Stimulated activated memory B cell treated with anti-CD40 and anti-IgM and Interleukin-4, amounts not matched to agents 10 μg/mL and 1 μg/mL and 100 μg/mL, for 72 hours (primary cell): ENCODE measurements around the gene MAST1.
"Not testable (repeated sequence)": the region's sequence is repeated elsewhere in the genome, so short reads cannot be mapped to it uniquely, and the experiment has no call there.

Experiments
- ATAC-seq: fragments of 150-1000 bp; cut with Tn5 transposase; 2 replicates; pipeline ENCODE4 v1.10.0; 2021
- H3K27ac Mint-ChIP-seq: one replicate; pipeline ENCODE4 v1.8.0; 2022; ENCODE audit warnings: mild to moderate bottlenecking, mixed read lengths
- H3K27me3 Mint-ChIP-seq: one replicate; pipeline ENCODE4 v1.8.0; 2022; ENCODE audit warnings: mixed read lengths
- H3K36me3 Mint-ChIP-seq: one replicate; pipeline ENCODE4 v1.8.0; 2022; ENCODE audit warnings: mixed read lengths
- H3K4me1 Mint-ChIP-seq: one replicate; pipeline ENCODE4 v1.8.0; 2022; ENCODE audit warnings: mixed read lengths
- H3K4me3 Mint-ChIP-seq: one replicate; pipeline ENCODE4 v1.8.0; 2022; ENCODE audit warnings: mild to moderate bottlenecking, moderate library complexity, mixed read lengths
- H3K9me3 Mint-ChIP-seq: one replicate; pipeline ENCODE4 v1.8.0; 2022; ENCODE audit warnings: mixed read lengths

Gene MAST1

GRCh38 chr19:12886651-12886968 lies 48.3 kb downstream of the MAST1 start:
- Mint-ChIP-seq H3K4me1 (peaks cover 35% of the 10 kb centered on the region), H3K27ac (no peak overlapping the region), H3K9me3 (no peaks in the 10 kb centered on the region), H3K4me3 (peak overlapping the region; percentile 44), H3K36me3 (no peaks in the 10 kb centered on the region), H3K27me3 (no peaks in the 10 kb centered on the region)
- ATAC-seq = no peak

- no peak within 1 kb of the TSS for H3K27ac Mint-ChIP-seq
- H3K4me3 Mint-ChIP-seq = peak within 1 kb of the TSS; percentile 44
- ATAC-seq = no peak
- H3K9me3 Mint-ChIP-seq = no peaks in the 10 kb centered on the region
- H3K27me3 Mint-ChIP-seq = no peaks in the 10 kb centered on the region
- peaks cover 35% of the 10 kb centered on the region for H3K4me1 Mint-ChIP-seq
- H3K36me3 Mint-ChIP-seq = no peaks in the 10 kb centered on the region
Measured at GRCh38 chr19:12886969-12887747, 48.8 kb downstream of the MAST1 start, which contains the start of gene KLF1. Gene KLF1 (minus strand): TSS chr19:12887201. CDS start chr19:12887140, 61 bp downstream.

- ATAC-seq = no peak
- H3K4me1 Mint-ChIP-seq = peaks cover 34% of the 10 kb centered on the region
- no peak overlapping the region for H3K4me3 Mint-ChIP-seq
Measured at GRCh38 chr19:12888006-12888603, 49.8 kb downstream of the MAST1 start.

GRCh38 chr19:12890299-12890786 lies 52.0 kb downstream of the MAST1 start:
- Mint-ChIP-seq H3K36me3 (peaks cover 23% of the 10 kb centered on the region), H3K4me3 (peak overlapping the region; percentile 88), H3K27ac (peak overlapping the region; percentile 89), H3K4me1 (peaks cover 31% of the 10 kb centered on the region)
- H3K9me3 Mint-ChIP-seq, H3K27me3 Mint-ChIP-seq, ATAC-seq: not testable (repeated sequence)

More at GRCh38 chr19:12888006-12888603, 49.8 kb downstream of the MAST1 start:
- Mint-ChIP-seq H3K36me3 (peaks cover under 1% of the 10 kb centered on the region), H3K9me3 (no peaks in the 10 kb centered on the region), H3K27ac (no peak overlapping the region), H3K27me3 (no peaks in the 10 kb centered on the region)

- Mint-ChIP-seq H3K27ac (peak within 1 kb of the TSS; percentile 89), H3K4me3 (peak within 1 kb of the TSS; percentile 88), H3K27me3 (no peaks in the 10 kb centered on the region), H3K36me3 (peaks cover 29% of the 10 kb centered on the region), H3K9me3 (no peaks in the 10 kb centered on the region), H3K4me1 (peaks cover 30% of the 10 kb centered on the region)
- ATAC-seq = peak; percentile 98
Measured at GRCh38 chr19:12890787-12891552, 52.7 kb downstream of the MAST1 start, which contains the start of gene GCDH. Gene GCDH (plus strand): TSS chr19:12891160. CDS start chr19:12891305, 145 bp downstream.

GRCh38 chr19:12891553-12892021 lies 53.3 kb downstream of the MAST1 start:
- Mint-ChIP-seq H3K36me3 (peaks cover 33% of the 10 kb centered on the region), H3K27ac (peak overlapping the region; percentile 89), H3K4me3 (peak overlapping the region; percentile 88), H3K27me3 (no peaks in the 10 kb centered on the region), H3K9me3 (no peaks in the 10 kb centered on the region), H3K4me1 (peaks cover 30% of the 10 kb centered on the region)
- ATAC-seq = no peak

- peaks cover 30% of the 10 kb centered on the region for H3K4me1 Mint-ChIP-seq
- no peak overlapping the region for H3K4me3 Mint-ChIP-seq
- peaks cover 43% of the 10 kb centered on the region for H3K36me3 Mint-ChIP-seq
- no peak overlapping the region for H3K27ac Mint-ChIP-seq
- no peaks in the 10 kb centered on the region for H3K27me3 Mint-ChIP-seq
- ATAC-seq = no peak
- no peaks in the 10 kb centered on the region for H3K9me3 Mint-ChIP-seq
Measured at GRCh38 chr19:12893582-12893981, 55.3 kb downstream of the MAST1 start.

GRCh38 chr19:12896460-12896859 lies 58.1 kb downstream of the MAST1 start:
- H3K27ac Mint-ChIP-seq = no peak overlapping the region
- peaks cover 46% of the 10 kb centered on the region for H3K36me3 Mint-ChIP-seq
- H3K4me1 Mint-ChIP-seq = peaks cover 23% of the 10 kb centered on the region
- no peak overlapping the region for H3K4me3 Mint-ChIP-seq
- H3K27me3 Mint-ChIP-seq = no peaks in the 10 kb centered on the region
- no peaks in the 10 kb centered on the region for H3K9me3 Mint-ChIP-seq
- ATAC-seq = no peak

GRCh38 chr19:12899891-12900518 lies 61.7 kb downstream of the MAST1 start:
- peak overlapping the region; percentile 73 for H3K27ac Mint-ChIP-seq
- H3K4me3 Mint-ChIP-seq = no peak overlapping the region
- no peaks in the 10 kb centered on the region for H3K27me3 Mint-ChIP-seq
- peaks cover 27% of the 10 kb centered on the region for H3K36me3 Mint-ChIP-seq
- ATAC-seq = peak; percentile 88
- H3K9me3 Mint-ChIP-seq = no peaks in the 10 kb centered on the region
- H3K4me1 Mint-ChIP-seq = peaks cover 7% of the 10 kb centered on the region

GRCh38 chr19:12907166-12907565 lies 68.9 kb downstream of the MAST1 start:
- no peaks in the 10 kb centered on the region for H3K27me3 Mint-ChIP-seq
- H3K9me3 Mint-ChIP-seq = no peaks in the 10 kb centered on the region
- no peaks in the 10 kb centered on the region for H3K4me1 Mint-ChIP-seq
- ATAC-seq = no peak
- no peaks in the 10 kb centered on the region for H3K36me3 Mint-ChIP-seq
- no peak overlapping the region for H3K4me3 Mint-ChIP-seq
- no peak overlapping the region for H3K27ac Mint-ChIP-seq

GRCh38 chr19:12912571-12912970 lies 74.3 kb downstream of the MAST1 start:
- H3K27ac Mint-ChIP-seq = no peak overlapping the region
- peaks cover 8% of the 10 kb centered on the region for H3K4me1 Mint-ChIP-seq
- H3K36me3 Mint-ChIP-seq = no peaks in the 10 kb centered on the region
- no peak overlapping the region for H3K4me3 Mint-ChIP-seq
- no peaks in the 10 kb centered on the region for H3K9me3 Mint-ChIP-seq
- H3K27me3 Mint-ChIP-seq = no peaks in the 10 kb centered on the region
- ATAC-seq = no peak

- H3K27me3 Mint-ChIP-seq = no peaks in the 10 kb centered on the region
- H3K36me3 Mint-ChIP-seq = no peaks in the 10 kb centered on the region
- no peaks in the 10 kb centered on the region for H3K9me3 Mint-ChIP-seq
- H3K4me1 Mint-ChIP-seq = peaks cover 8% of the 10 kb centered on the region
- no peak for ATAC-seq
- H3K27ac Mint-ChIP-seq = no peak overlapping the region
- H3K4me3 Mint-ChIP-seq = no peak overlapping the region
Measured at GRCh38 chr19:12913011-12913561, 74.8 kb downstream of the MAST1 start.

GRCh38 chr19:12913851-12914690 lies 75.8 kb downstream of the MAST1 start:
- ATAC-seq = peak; percentile 54
- peak overlapping the region; percentile 72 for H3K27ac Mint-ChIP-seq

GRCh38 chr19:12915860-12916259 lies 77.5 kb downstream of the MAST1 start:
- not testable (repeated sequence) for H3K27ac Mint-ChIP-seq, H3K27me3 Mint-ChIP-seq, H3K4me3 Mint-ChIP-seq, H3K9me3 Mint-ChIP-seq, ATAC-seq, H3K36me3 Mint-ChIP-seq
- peaks cover 21% of the 10 kb centered on the region for H3K4me1 Mint-ChIP-seq

More at GRCh38 chr19:12913851-12914690, 75.8 kb downstream of the MAST1 start:
- H3K27me3 Mint-ChIP-seq = no peaks in the 10 kb centered on the region
- no peak overlapping the region for H3K4me3 Mint-ChIP-seq
- H3K36me3 Mint-ChIP-seq = no peaks in the 10 kb centered on the region
- H3K4me1 Mint-ChIP-seq = peaks cover 18% of the 10 kb centered on the region
- no peaks in the 10 kb centered on the region for H3K9me3 Mint-ChIP-seq
